ENCODE data around the gene SGCA.

- TF ChIP-seq CTCF (IDR thresholded peaks at IDR 0.05) (no peak), POLR2A (IDR thresholded peaks at IDR 0.05) (no peak)
These were observed 25.7 kb downstream of the SGCA start for GRCh38 chr17:50191359-50192143.

Data from testis (tissue), 2 donors.